ENCODE results near the gene FAM200C. TPM values are rescaled to one million over a fixed set of nuclear protein-coding genes. Genes with fewer than 3 reads are reported as not detected.

The FAM200C gene
- 10 to 100 TPM; 15.5 to 22.8 TPM for total RNA-seq
- 10 to 100 TPM; 13.3 to 13.9 TPM for polyA plus RNA-seq (ENCODE audit: insufficient read length in 2 of 2)
- long read RNA-seq, donor 1, transcript ZBED8-201 (2 exons, 2,851 nt): major isoform, 6 of 6 reads
- long read RNA-seq, donor 1, partial matches to known transcripts: 0 of 6 reads
- long read RNA-seq, donor 1, other reads (novel, unspliced or antisense): 0 of 6 reads
- long read RNA-seq, donor 2, partial matches to known transcripts: 0 of 1 reads
- long read RNA-seq, donor 2, other reads (novel, unspliced or antisense): 0 of 1 reads
- long read RNA-seq, donor 3, partial matches to known transcripts: 0 of 4 reads
- long read RNA-seq, donor 3, other reads (novel, unspliced or antisense): 0 of 4 reads
- long read RNA-seq, donor 4, transcript ZBED8-201 (2 exons, 2,851 nt): major isoform, 9 of 10 reads
- long read RNA-seq, donor 4, partial matches to known transcripts: 0 of 10 reads
- long read RNA-seq, donor 4, other reads (novel, unspliced or antisense): 0 of 10 reads

- Histone ChIP-seq H3K4me3 (ENCODE audit: low read depth, low read length) (peak within 1 kb of the TSS; percentile 83), H3K9me3 (ENCODE audit: control insufficient read depth, insufficient read depth, low read length) (no peaks in the 10 kb centered on the region), H3K36me3 (ENCODE audit: control insufficient read depth, insufficient read depth, low read length) (peaks cover 22% of the 10 kb centered on the region), H3K4me1 (ENCODE audit: control insufficient read depth, insufficient read depth, low read length) (peaks cover 7% of the 10 kb centered on the region), H3K27me3 (ENCODE audit: control insufficient read depth, insufficient read depth, low read length) (no peaks in the 10 kb centered on the region), H3K27ac (ENCODE audit: low read depth, low read length) (peak within 1 kb of the TSS; percentile 93)
- DNase-seq (ENCODE audit: low read depth in 4 of 6, low spot score in 6 of 6): peak; percentile 83 to 99 (median 90)
- WGBS (ENCODE audit: insufficient coverage): under 1% methylated on average over 35 of the region's 41 CpGs
These were observed at the start of gene FAM200C for GRCh38 chr5:160399402-160400353. FAM200C (minus strand) TSS chr5:160400054; CDS start chr5:160395490, 4,564 bp downstream.

GRCh38 chr5:160449458-160449857 is 49.6 kb upstream of the FAM200C start:
- WGBS (ENCODE audit: insufficient coverage): no CpG with 5 or more reads among the region's 3 CpGs

GRCh38 chr5:160448886-160449285 is 49.0 kb upstream of the FAM200C start:
- no peak for DNase-seq (ENCODE audit: low read depth in 4 of 6, low spot score in 6 of 6)
- H3K4me1 ChIP-seq (ENCODE audit: control insufficient read depth, insufficient read depth, low read length): no peaks in the 10 kb centered on the region

More at GRCh38 chr5:160449458-160449857, 49.6 kb upstream of the FAM200C start:
- DNase-seq (ENCODE audit: low read depth in 4 of 6, low spot score in 6 of 6): no peak
- Histone ChIP-seq H3K9me3 (ENCODE audit: control insufficient read depth, insufficient read depth, low read length) (no peaks in the 10 kb centered on the region), H3K4me3 (ENCODE audit: low read depth, low read length) (no peak overlapping the region), H3K27me3 (ENCODE audit: control insufficient read depth, insufficient read depth, low read length) (no peaks in the 10 kb centered on the region), H3K27ac (ENCODE audit: low read depth, low read length) (no peak overlapping the region), H3K4me1 (ENCODE audit: control insufficient read depth, insufficient read depth, low read length) (no peaks in the 10 kb centered on the region), H3K36me3 (ENCODE audit: control insufficient read depth, insufficient read depth, low read length) (no peaks in the 10 kb centered on the region)

GRCh38 chr5:160445751-160446150 is 45.9 kb upstream of the FAM200C start:
- Histone ChIP-seq H3K27ac (ENCODE audit: low read depth, low read length) (no peak overlapping the region), H3K36me3 (ENCODE audit: control insufficient read depth, insufficient read depth, low read length) (no peaks in the 10 kb centered on the region), H3K27me3 (ENCODE audit: control insufficient read depth, insufficient read depth, low read length) (no peaks in the 10 kb centered on the region), H3K4me1 (ENCODE audit: control insufficient read depth, insufficient read depth, low read length) (no peaks in the 10 kb centered on the region), H3K9me3 (ENCODE audit: control insufficient read depth, insufficient read depth, low read length) (no peaks in the 10 kb centered on the region), H3K4me3 (ENCODE audit: low read depth, low read length) (no peak overlapping the region)
- no peak for DNase-seq (ENCODE audit: low read depth in 4 of 6, low spot score in 6 of 6)

More at GRCh38 chr5:160448886-160449285, 49.0 kb upstream of the FAM200C start:
- Histone ChIP-seq H3K9me3 (ENCODE audit: control insufficient read depth, insufficient read depth, low read length) (no peaks in the 10 kb centered on the region), H3K36me3 (ENCODE audit: control insufficient read depth, insufficient read depth, low read length) (no peaks in the 10 kb centered on the region), H3K27ac (ENCODE audit: low read depth, low read length) (no peak overlapping the region), H3K27me3 (ENCODE audit: control insufficient read depth, insufficient read depth, low read length) (no peaks in the 10 kb centered on the region), H3K4me3 (ENCODE audit: low read depth, low read length) (no peak overlapping the region)
- WGBS (ENCODE audit: insufficient coverage): no CpG with 5 or more reads among the region's 1 CpG

- no CpG with 5 or more reads among the region's 1 CpG for WGBS (ENCODE audit: insufficient coverage)
- no peak for DNase-seq (ENCODE audit: low read depth in 4 of 6, low spot score in 6 of 6)
- Histone ChIP-seq H3K27me3 (ENCODE audit: control insufficient read depth, insufficient read depth, low read length) (no peaks in the 10 kb centered on the region), H3K36me3 (ENCODE audit: control insufficient read depth, insufficient read depth, low read length) (no peaks in the 10 kb centered on the region), H3K4me1 (ENCODE audit: control insufficient read depth, insufficient read depth, low read length) (no peaks in the 10 kb centered on the region), H3K27ac (ENCODE audit: low read depth, low read length) (no peak overlapping the region), H3K9me3 (ENCODE audit: control insufficient read depth, insufficient read depth, low read length) (no peaks in the 10 kb centered on the region), H3K4me3 (ENCODE audit: low read depth, low read length) (no peak overlapping the region)
These were observed 45.3 kb upstream of the FAM200C start for GRCh38 chr5:160445132-160445531.

- no peak for DNase-seq (ENCODE audit: low read depth in 4 of 6, low spot score in 6 of 6)
- no peaks in the 10 kb centered on the region for H3K36me3 ChIP-seq (ENCODE audit: control insufficient read depth, insufficient read depth, low read length)
- no peak overlapping the region for H3K4me3 ChIP-seq (ENCODE audit: low read depth, low read length)
- no peaks in the 10 kb centered on the region for H3K9me3 ChIP-seq (ENCODE audit: control insufficient read depth, insufficient read depth, low read length)
- no peaks in the 10 kb centered on the region for H3K27me3 ChIP-seq (ENCODE audit: control insufficient read depth, insufficient read depth, low read length)
- H3K27ac ChIP-seq (ENCODE audit: low read depth, low read length): no peak overlapping the region
- WGBS (ENCODE audit: insufficient coverage): no CpG with 5 or more reads among the region's 1 CpG
- H3K4me1 ChIP-seq (ENCODE audit: control insufficient read depth, insufficient read depth, low read length): no peaks in the 10 kb centered on the region
These were observed 44.6 kb upstream of the FAM200C start for GRCh38 chr5:160444407-160444806.

- Histone ChIP-seq H3K27ac (ENCODE audit: low read depth, low read length) (peak overlapping the region; percentile 57), H3K4me3 (ENCODE audit: low read depth, low read length) (no peak overlapping the region), H3K27me3 (ENCODE audit: control insufficient read depth, insufficient read depth, low read length) (no peaks in the 10 kb centered on the region), H3K9me3 (ENCODE audit: control insufficient read depth, insufficient read depth, low read length) (no peaks in the 10 kb centered on the region), H3K36me3 (ENCODE audit: control insufficient read depth, insufficient read depth, low read length) (no peaks in the 10 kb centered on the region), H3K4me1 (ENCODE audit: control insufficient read depth, insufficient read depth, low read length) (peaks cover 8% of the 10 kb centered on the region)
- peak in 1 of 6 donors; percentile 48 for DNase-seq (ENCODE audit: low read depth in 4 of 6, low spot score in 6 of 6)
- 100% methylated on average over 1 of the region's 4 CpGs for WGBS (ENCODE audit: insufficient coverage)
These were observed 43.1 kb upstream of the FAM200C start for GRCh38 chr5:160442824-160443431.

GRCh38 chr5:160441311-160441781 is 41.5 kb upstream of the FAM200C start:
- Histone ChIP-seq H3K4me1 (ENCODE audit: control insufficient read depth, insufficient read depth, low read length) (peaks cover 8% of the 10 kb centered on the region), H3K9me3 (ENCODE audit: control insufficient read depth, insufficient read depth, low read length) (no peaks in the 10 kb centered on the region), H3K27me3 (ENCODE audit: control insufficient read depth, insufficient read depth, low read length) (no peaks in the 10 kb centered on the region), H3K27ac (ENCODE audit: low read depth, low read length) (no peak overlapping the region), H3K4me3 (ENCODE audit: low read depth, low read length) (no peak overlapping the region), H3K36me3 (ENCODE audit: control insufficient read depth, insufficient read depth, low read length) (no peaks in the 10 kb centered on the region)
- DNase-seq (ENCODE audit: low read depth in 4 of 6, low spot score in 6 of 6): no peak
- WGBS (ENCODE audit: insufficient coverage): 100% methylated on average over 1 of the region's 1 CpG

GRCh38 chr5:160439205-160439600 is 39.3 kb upstream of the FAM200C start:
- 0% methylated on average over 5 of the region's 11 CpGs for WGBS (ENCODE audit: insufficient coverage)
- DNase-seq (ENCODE audit: low read depth in 4 of 6, low spot score in 6 of 6): peak in 4 of 6 donors; percentile 60 to 89 (median 76)
- H3K36me3 ChIP-seq (ENCODE audit: control insufficient read depth, insufficient read depth, low read length): no peaks in the 10 kb centered on the region
- H3K9me3 ChIP-seq (ENCODE audit: control insufficient read depth, insufficient read depth, low read length): no peaks in the 10 kb centered on the region
- no peaks in the 10 kb centered on the region for H3K27me3 ChIP-seq (ENCODE audit: control insufficient read depth, insufficient read depth, low read length)
- no peak overlapping the region for H3K27ac ChIP-seq (ENCODE audit: low read depth, low read length)
- peak overlapping the region; percentile 38 for H3K4me3 ChIP-seq (ENCODE audit: low read depth, low read length)
- peaks cover 8% of the 10 kb centered on the region for H3K4me1 ChIP-seq (ENCODE audit: control insufficient read depth, insufficient read depth, low read length)

All from spinal cord (tissue), 10 donors.